GM19372 (cell line): ENCODE measurements around the gene IRF3.

ENCODE experiments used
- ATAC-seq: cut with Tn5 transposase; IDR thresholded peaks from one replicate; pipeline ENCODE4 v1.9.1; 2021; ENCODE audit warnings: mild to moderate bottlenecking, low read depth, moderate library complexity; ENCODE audit not compliant: unreplicated experiment

IRF3 gene

DNA sequence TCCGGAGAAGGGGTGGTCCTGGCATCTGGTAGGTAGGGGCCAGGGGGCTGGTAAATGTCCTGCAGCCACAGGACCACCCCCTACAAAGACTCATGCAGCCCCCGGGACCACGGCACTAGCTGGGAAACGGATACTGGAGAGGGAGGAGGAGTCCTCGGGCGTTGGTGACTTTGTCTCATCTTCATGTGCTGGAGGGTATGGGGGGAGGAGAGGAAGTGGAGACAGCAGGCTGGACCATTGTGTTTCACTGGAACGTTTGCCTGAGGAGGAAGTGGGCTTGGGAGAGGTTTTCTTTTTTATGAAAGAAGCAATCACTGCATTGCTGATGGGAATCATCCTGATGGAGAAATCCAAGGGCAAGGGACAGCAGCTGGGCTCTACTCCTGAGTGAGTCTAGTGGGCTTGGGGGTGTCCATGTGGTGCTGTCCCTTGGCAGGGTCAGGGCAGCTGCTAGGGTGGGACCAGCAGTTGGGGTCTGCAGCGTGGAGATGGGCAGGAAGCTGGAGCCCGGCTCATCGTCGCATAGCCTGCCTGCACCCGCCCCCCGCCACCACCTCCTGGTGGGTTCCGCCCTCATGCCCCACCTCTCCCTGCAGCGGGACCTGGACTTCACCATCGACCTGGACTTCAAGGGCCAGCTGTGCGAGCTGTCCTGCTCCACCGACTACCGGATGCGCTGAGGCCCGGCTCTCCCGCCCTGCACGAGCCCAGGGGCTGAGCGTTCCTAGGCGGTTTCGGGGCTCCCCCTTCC, 22.1 kb upstream of the IRF3 start:
- ATAC-seq = no peak

DNA sequence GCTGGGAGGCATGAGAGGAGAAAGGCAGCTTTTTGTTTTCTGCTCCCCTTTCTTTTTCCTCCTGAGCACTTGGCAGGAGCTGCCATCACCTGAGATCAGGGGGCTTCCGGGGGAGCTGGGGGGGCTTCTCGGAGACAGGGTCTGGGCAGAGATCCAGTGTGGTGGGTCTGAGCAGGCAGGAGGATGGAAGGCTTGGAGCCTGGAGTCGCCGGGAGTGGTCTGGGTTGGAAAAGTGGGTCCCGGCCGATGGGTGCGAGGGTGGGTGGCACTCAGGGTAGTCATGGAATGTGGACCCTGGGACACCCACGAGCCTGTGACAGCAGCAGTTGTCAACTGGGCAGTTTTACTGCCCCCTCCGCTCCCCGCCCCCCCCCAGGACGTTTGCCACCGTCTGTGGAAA, 21.5 kb upstream of the IRF3 start:
- no peak for ATAC-seq

DNA sequence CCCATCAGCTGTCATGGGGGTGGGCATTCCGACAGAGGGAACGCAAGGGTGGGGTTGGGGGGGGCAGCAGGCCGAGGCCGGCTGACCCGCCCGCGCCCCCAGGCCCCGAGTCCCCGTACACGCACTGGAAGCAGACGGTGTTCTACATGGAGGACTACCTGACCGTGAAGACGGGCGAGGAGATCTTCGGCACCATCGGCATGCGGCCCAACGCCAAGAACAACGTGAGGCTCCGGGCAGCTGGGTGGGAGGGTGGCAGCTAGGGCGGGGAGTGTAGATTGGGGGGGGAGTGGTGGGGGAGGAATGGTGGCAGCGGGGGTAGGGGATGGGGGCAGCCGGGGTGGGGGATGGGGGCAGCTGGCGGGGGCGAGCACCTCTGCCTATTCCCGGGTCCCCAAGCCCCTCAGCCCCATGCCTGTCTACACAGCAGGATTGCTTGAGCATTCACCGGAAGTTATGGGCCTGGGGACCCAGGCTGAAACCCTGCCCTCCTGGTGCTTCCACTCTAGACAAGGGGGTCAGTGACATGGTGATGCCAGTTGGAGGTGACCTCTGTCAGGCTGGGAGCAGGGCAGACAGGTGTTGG, 20.9 kb upstream of the IRF3 start:
- ATAC-seq = no peak

DNA sequence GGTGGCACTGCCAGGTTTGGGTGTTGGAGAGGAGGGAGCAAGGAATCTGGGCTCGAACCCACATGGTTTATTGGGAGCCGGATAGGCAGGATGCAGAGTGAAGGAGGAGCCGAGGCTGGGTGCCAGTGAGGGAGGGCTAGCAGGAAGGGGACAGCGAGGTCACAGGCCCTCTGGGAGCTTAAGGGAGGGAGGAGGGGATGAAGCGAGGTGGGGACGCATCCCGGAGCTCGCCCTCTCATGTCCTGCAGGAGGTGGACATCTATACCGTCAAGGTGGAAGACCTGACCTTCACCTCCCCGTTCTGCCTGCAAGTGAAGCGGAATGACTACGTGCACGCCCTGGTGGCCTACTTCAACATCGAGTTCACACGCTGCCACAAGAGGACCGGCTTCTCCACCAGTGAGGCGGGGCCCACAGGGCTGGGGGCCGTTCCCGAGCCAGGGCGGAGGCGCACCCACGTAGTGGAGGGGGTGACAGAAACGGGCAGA, 20.2 kb upstream of the IRF3 start:
- no peak for ATAC-seq

DNA sequence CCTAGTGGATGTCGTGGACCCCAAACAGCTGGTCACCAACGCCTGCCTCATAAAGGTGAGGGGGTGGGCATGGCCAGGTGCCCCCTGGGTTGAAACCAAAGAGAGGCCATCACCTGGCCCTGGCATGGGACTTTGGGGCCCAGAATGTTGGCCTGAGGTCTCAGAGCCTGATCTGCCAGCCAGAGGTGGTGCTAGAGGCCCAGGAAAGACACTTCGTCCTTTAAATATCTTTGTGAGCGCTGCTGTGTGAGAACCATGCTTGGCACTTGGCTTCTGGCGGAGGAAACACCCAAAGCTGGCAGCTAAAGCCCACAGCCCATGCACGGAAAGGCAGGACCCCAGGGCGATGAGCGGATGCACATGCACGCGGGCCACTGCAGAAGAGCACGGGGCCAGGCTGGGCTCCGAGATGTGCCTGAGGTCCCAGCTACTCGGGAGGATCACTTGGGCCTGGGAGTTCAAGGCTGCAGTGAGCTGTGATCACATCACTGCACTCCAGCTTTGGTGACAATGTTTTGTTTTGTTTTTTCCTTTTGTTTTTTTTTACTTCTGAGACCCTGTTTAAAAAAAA, 19.4 kb upstream of the IRF3 start:
- ATAC-seq = no peak

DNA sequence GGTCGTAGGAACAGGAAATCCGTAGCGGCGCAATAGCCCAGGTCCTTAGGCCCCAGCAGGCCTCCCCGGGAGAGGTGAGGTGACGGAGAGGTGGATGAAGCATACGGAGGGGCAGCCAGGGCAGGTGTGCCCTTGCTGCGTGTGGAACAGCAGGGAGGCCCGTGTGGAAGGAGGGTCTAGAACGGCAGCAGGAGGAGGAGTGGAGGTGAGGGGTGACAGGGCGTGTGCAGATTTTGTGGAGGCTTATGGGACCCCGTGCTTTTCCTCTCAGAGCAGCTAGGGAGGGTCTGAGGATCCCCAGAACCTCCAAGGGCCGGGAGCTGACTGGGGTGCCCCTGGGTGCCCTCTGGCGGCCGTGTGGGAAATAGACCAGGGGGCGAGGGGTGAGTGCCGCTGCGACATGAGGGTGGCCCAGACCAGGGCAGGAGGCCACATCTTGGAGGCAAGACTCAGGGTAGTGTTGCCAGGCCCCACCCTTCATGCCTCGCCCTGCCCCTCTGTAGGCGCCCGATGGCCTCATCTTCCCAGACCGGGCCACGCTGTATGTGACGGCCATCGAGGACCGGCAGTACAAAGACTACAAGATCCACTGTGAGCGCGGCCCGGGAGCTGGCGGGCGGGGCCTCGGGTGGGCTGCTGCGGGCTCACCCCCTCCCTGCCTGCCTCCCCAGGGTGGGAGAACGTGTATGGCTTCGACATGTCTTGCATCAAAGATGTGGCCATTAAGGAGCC, 18.8 kb upstream of the IRF3 start:
- ATAC-seq = no peak

DNA sequence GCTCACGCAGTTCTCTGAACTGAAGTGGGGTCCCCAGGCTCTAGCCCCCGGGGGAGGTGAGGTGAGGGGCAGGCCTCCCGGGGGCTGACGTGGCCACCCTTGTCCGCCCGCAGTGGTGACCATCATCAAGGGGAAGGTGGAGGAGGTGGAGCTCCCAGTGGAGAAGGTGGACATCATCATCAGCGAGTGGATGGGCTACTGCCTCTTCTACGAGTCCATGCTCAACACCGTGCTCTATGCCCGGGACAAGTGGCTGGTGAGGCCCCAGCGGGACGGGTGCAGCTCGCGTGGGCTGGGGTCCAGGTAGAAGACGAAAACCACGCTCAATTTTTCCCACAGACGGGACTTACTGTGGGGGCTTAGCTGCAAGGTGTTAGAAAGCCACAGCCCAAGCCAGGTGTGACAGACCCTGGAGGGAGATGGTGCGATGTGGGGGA, 18.2 kb upstream of the IRF3 start:
- ATAC-seq = no peak

DNA sequence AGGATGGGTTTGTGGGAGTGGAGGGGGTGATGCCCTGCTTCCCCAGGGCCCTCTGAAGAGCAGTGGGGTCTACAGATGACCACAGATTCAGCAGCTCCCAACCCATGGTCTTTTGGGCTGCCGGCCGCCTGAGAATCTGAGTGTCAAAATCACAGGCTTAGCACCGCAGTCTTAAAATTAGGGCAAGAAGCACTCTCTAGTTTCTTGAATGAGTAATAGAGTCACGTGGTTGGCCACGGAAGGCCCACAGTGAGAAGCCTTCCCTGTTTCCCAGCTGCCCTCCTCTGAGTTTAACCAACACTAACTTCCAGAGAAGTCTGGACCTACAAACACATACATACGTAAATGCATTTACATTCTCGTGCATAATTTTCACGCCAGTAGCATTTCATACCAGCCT, 16.6 kb upstream of the IRF3 start:
- ATAC-seq = no peak

DNA sequence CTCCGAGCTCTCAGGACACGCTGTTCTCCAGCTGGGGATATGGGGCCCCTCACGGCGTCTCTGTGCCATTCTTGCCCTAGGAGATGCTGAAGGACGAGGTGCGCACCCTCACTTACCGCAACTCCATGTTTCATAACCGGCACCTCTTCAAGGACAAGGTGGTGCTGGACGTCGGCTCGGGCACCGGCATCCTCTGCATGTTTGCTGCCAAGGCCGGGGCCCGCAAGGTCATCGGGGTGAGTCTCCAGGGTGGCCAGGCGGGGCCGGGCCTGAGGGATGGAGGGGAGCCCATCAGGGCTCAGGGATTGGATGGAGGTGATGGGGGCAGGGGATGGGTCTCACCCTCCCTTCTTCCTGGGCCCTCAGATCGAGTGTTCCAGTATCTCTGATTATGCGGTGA, 16.2 kb upstream of the IRF3 start:
- no peak for ATAC-seq

DNA sequence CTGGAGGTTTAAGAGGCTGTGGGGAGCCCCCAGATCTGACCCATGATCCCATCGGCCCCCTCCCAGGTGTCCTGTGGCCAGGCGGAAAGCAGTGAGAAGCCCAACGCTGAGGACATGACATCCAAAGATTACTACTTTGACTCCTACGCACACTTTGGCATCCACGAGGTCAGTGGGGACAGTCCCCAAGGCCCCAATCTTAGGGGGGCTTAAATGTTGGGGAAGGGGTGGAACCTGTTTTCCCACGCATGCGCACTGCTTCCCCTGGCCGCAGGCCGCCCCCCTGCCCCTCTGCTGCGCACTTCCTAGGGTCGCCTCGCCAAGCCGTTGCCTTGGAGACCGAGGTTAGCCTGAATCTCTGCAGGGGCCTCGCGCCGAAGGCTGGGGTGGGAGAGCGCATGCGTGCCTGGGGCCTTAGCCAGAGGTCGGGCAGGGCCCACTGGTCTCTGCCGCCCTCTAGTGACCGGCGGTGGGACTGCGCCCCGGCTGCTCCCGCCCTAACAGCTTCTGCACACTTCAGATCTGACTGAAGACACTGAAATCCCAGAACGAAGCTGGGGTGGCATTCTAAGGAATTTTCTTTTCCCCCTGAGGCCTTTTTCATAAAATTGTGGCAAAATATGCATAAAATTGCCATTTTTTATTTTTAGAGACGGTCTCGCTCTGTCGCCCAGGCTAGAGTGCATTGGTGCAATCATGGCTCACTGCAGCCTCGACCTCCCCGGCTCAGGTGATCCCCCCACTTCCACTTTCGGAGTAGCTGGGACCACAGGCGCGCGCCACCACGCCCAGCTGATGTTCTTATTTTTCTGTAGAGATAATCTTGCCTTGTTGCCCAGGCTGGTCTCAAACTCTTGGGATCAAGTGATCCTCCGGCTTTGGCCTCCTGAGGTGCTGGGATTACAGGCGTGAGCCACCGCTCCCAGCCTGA, 15.0 kb upstream of the IRF3 start:
- no peak for ATAC-seq

DNA sequence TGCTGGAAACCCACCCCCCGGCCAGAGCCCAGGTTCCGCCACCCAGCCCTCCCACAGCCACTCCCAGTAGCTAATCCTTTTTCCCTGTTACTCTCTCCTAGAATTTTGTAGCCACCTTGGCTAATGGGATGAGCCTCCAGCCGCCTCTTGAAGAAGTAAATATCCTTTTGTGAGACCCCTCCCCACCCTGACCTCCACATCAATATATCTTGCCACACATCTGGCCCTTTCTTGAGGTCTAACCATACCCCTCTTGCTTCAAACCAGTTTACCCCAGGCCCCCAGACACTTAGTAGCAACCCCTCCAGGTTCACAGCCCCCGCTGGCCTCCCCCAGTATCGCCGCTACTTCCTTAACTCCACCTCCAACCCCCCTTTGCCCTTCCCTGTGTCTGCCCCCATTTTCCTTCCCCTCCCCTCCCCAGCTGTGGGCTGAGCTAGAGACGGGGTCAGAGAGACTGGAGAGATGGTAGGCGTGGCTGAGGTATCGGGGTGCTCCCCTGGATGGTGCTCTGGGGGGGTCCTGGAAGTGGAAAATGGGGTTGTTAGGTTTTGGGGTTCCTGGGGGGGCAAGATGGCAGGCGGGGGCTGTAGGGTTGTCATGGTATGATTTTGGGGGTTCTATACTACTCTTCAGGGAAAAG, 14.2 kb upstream of the IRF3 start:
- ATAC-seq = no peak

DNA sequence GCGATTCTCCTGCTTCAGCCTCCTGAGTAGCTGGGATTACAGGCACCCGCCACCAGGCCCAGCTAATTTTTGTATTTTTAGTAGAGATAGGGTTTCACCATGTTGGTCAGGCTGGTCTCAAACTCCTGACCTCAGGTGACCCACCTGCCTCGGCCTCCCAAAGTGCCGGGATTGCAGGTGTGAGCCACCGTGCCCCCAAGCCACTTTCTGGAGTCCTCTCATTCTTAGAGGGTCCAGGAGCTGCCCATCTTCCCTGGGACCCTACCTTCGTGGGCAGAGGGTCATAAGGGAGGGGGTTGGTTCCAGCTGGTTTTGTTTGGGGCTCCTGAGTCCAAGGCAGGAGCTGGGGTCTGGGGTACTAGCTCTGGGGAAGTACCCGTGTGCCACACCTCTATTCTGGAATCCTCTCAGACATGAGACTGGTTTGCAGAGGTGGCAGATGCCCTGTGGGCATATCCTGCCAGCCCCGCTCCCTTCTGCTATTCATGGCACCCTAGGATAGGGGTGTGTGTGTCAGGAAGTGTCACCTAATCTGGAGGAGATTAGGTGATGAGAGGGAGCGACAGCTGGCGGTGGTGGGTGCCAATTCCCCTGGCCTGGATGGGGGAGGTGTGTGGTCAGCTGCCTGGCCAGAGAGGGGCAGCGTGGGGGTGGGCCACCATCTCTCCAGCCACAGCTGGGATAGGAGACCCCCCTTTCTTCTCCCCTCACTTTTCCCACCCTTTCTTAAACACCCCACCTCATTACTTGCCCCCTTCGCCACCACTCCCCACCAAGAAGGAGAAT, 13.5 kb upstream of the IRF3 start:
- no peak for ATAC-seq

DNA sequence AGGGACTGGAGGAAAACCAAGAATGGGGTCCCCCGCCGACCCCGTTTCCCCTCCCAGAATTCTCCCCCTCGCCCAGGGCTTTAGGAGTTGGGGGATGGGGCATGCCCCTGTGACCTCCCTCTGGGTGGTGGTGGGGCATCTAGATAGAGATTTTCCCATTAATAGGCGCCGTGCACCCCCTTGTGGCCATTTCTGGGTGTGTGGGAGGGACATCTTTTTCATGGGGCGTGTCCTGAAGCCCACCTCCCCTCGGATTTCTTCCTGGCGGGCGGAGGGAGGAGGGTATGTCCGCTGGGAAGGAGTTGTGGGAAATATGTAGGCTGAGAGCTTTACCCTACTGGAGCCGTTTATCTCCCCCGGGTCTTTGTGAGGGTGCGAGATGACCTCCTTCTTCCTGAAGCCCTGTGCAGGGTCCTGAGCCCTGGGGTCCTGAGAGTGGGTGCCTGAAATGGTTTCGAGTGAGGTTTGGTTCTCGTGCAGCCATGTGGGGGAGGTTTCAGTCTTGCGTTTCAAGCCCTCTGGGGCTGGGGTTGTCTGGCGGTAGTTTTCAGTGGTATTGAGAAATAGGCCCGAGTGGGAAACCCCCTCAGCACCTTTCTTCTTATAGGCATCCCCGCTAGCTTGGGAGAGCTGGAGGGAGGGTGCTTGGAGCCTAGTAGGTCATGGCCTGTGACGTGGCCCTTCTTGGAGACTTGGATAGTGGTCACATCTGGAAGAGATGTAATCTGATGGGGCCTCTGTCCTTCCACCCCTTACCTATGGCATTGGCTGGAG, 12.4 kb upstream of the IRF3 start:
- ATAC-seq = no peak

DNA sequence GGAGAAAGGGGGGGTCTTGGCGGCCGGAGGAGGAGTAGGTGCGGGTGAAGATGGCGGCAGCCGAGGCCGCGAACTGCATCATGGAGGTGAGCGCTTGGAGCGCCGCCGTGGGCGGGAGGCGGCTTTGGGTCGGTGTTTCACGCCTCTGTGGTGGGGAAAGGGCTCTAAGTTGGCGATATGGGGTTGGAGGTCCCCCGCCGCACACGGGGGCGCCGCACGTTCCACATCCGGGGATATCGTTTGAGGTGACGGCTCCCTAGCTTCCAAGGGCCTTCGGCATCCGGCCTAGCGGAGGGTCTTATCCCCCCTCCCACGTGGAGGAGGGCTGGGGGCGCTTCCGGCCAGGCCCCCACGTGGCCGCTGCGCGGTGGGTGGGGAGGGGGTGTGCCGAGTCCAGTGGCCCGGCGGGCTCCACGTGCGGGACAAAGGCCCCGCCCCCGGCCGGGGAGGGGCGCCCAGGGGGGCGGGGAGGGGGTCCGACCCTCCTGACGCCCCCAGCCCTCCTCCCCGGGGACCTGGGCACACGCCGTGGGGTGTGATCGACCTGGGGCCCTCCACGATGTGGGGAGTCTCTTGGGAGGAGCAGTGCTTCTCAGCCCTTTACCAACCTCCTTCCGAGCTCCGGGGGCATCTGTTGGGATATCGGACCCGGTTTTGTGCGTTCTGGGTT, 11.7 kb upstream of the IRF3 start, which contains the start of gene PRMT1:
PRMT1 (plus strand) TSS at position 41 of the 670 bp plus-strand sequence; CDS start at position 51, 10 bp downstream.
- no peak for ATAC-seq

DNA sequence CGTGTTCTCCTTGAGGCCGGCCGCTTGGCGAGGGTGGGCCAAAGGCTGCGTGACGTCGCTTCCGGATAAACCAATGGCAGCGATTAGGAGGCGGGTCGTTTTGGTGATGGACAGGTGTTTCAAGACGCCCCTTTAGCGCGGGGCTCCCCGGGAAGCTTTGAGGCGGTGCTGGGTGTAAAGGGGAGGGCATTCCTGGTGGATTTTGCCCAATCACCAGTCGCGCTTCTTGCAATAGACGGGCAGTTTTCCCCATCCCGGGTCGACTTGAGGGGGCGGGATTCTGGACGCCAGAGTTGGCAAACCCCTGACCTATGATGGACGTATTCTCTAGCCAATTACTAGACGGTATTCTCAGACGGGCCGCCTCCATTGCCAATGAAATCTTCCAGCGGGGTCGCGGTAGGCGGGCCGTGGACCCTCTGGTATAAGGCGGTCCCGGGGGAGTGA, 11.2 kb upstream of the IRF3 start:
- peak; percentile 75 for ATAC-seq

DNA sequence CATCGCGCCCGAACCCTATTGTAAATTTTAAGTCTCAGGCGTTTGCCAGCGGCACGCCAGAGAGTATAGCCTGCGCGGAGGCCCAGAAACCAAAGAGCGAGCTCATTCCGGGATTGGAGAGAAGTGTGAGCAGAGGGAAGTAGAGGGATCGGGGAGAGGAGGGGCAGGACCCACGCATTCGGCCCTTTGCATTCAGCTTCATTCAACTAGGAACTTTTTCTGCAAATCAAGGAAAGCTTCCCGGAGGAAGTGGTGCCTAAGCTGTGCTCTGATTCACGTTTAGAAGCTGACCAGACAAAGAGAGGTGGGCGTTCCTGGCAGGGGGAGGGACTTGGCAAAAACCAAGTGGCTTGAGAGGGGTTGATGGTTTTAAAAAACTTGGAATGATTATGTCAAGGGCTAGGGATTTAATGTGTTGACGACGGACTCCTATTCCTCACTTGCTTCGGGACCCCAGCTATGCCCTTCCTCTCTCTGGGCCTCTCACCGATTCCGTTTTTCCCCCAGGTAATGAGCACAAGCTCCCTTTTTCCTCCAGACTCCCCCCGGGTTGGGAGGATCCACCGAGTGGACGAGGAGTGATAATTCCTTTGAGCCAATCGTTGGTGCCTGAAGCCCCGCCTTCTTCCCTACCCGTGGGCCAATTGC, 10.6 kb upstream of the IRF3 start:
- no peak for ATAC-seq
